Vagina (tissue), 2 donors: Measurements from ENCODE around the gene EXOC6B. TPM values are rescaled to one million over a fixed set of nuclear protein-coding genes. Genes with fewer than 3 reads are reported as not detected.
"Not testable (repeated sequence)": the region's sequence is repeated elsewhere in the genome, so short reads cannot be mapped to it uniquely, and the experiment has no call there.

Experiments used
- DNase-seq, 2 donors: peaks; one replicate each; pipeline ENCODE4 v3.0.0-alpha.2; 2017; ENCODE audit errors: extremely low spot score in 2 of 2
- H3K27ac ChIP-seq: fragments of 200-600 bp; sonication (generic); one replicate; pipeline ENCODE4 v1.5.1; 2019
- H3K27me3 ChIP-seq: fragments of 200-600 bp; sonication (generic); one replicate; pipeline ENCODE4 v1.5.1; 2019
- H3K36me3 ChIP-seq, 2 donors: fragments of 200-600 bp; sonication (generic); one replicate each; pipeline ENCODE4 v1.5.1; 2017 to 2019
- H3K4me1 ChIP-seq: fragments of 200-600 bp; sonication (generic); one replicate; pipeline ENCODE4 v1.5.1; 2019
- H3K4me3 ChIP-seq, 2 donors: fragments of 200-600 bp; sonication (generic); 1 replicate in 1 of 2; 2 replicates in 1 of 2; pipeline ENCODE4 v1.5.1; 2016 to 2019
- H3K9me3 ChIP-seq: fragments of 200-600 bp; sonication (generic); one replicate; pipeline ENCODE4 v1.5.1; 2019
- CTCF ChIP-seq, 3 experiments: fragments of 450-650 bp in 2 of 3; fragments of 200-600 bp in 1 of 3; sonication (generic) in 1 of 3; IDR thresholded peaks; one replicate each; pipeline ENCODE4 v1.5.1; 2017 to 2019; ENCODE audit warnings: antibody characterized with exemption in 3 of 3, mild to moderate bottlenecking in 2 of 3, moderate library complexity in 2 of 3
- POLR2A ChIP-seq, 2 donors: fragments of 450-650 bp; IDR thresholded peaks; one replicate each; pipeline ENCODE4 v1.6.1; 2017; ENCODE audit warnings: antibody characterized with exemption in 2 of 2, mild to moderate bottlenecking in 2 of 2, moderate library complexity in 2 of 2
- POLR2AphosphoS5 ChIP-seq, 2 donors: sonication (generic); formaldehyde crosslinking; IDR thresholded peaks; one replicate each; pipeline ENCODE4 v1.9.0; 2017; ENCODE audit warnings: antibody characterized with exemption in 2 of 2, mild to moderate bottlenecking in 2 of 2, low read depth in 1 of 2; ENCODE audit not compliant: insufficient read depth in 1 of 2
- intact Hi-C: fragments of 100-400 bp; cut with DNase I; formaldehyde crosslinking; loops from one replicate; pipeline ENCODE4 v1.15.1; 2023
- total RNA-seq: library from RNA; depleted of rRNA; stranded (reverse); fragments of >200 nt; gene quantifications from one replicate; pipeline ENCODE4 v1.2.3, GENCODE V29; 2016

The EXOC6B gene
- total RNA-seq, 1 donor from 2014 or later = 41.5 TPM

GRCh38 chr2:72544554-72544953 lies 281.3 kb downstream of the EXOC6B start:
- no peak for TF ChIP-seq CTCF (IDR thresholded peaks at IDR 0.05)
- TF ChIP-seq POLR2AphosphoS5 (IDR thresholded peaks at IDR 0.05; ENCODE audit: insufficient read depth in 1 of 2, low read depth in 1 of 2) = no peak
- no peak for TF ChIP-seq POLR2A (IDR thresholded peaks at IDR 0.05)
- no peaks in the 10 kb centered on the region for H3K27me3 ChIP-seq
- H3K36me3 ChIP-seq = no peaks in the 10 kb centered on the region
- peaks cover 8% of the 10 kb centered on the region for H3K4me1 ChIP-seq
- no peak overlapping the region for H3K4me3 ChIP-seq
- DNase-seq = no peak
- H3K27ac ChIP-seq = no peak overlapping the region
- H3K9me3 ChIP-seq = no peaks in the 10 kb centered on the region
- intact Hi-C loops = no loop called here

GRCh38 chr2:72543497-72544216 lies 282.2 kb downstream of the EXOC6B start:
- Histone ChIP-seq H3K4me1 (peaks cover 8% of the 10 kb centered on the region), H3K27ac (no peak overlapping the region), H3K36me3 (no peaks in the 10 kb centered on the region), H3K27me3 (no peaks in the 10 kb centered on the region), H3K4me3 (no peak overlapping the region), H3K9me3 (no peaks in the 10 kb centered on the region)
- no peak for TF ChIP-seq CTCF (IDR thresholded peaks at IDR 0.05)
- TF ChIP-seq POLR2AphosphoS5 (IDR thresholded peaks at IDR 0.05; ENCODE audit: insufficient read depth in 1 of 2, low read depth in 1 of 2) = no peak
- TF ChIP-seq POLR2A (IDR thresholded peaks at IDR 0.05) = no peak
- intact Hi-C loops = no loop called here
- no peak for DNase-seq

GRCh38 chr2:72539071-72539552 lies 286.7 kb downstream of the EXOC6B start:
- no peak overlapping the region for H3K4me3 ChIP-seq
- no peaks in the 10 kb centered on the region for H3K9me3 ChIP-seq
- intact Hi-C loops = no loop called here
- no peaks in the 10 kb centered on the region for H3K4me1 ChIP-seq
- H3K27ac ChIP-seq = no peak overlapping the region
- H3K27me3 ChIP-seq = no peaks in the 10 kb centered on the region
- TF ChIP-seq POLR2A (IDR thresholded peaks at IDR 0.05) = no peak
- no peak for TF ChIP-seq POLR2AphosphoS5 (IDR thresholded peaks at IDR 0.05; ENCODE audit: insufficient read depth in 1 of 2, low read depth in 1 of 2)
- TF ChIP-seq CTCF (IDR thresholded peaks at IDR 0.05) = no peak
- no peak for DNase-seq
- no peaks in the 10 kb centered on the region for H3K36me3 ChIP-seq

GRCh38 chr2:72538486-72538885 lies 287.3 kb downstream of the EXOC6B start:
- intact Hi-C loops = no loop called here
- H3K27ac ChIP-seq = no peak overlapping the region
- no peaks in the 10 kb centered on the region for H3K27me3 ChIP-seq
- H3K9me3 ChIP-seq = no peaks in the 10 kb centered on the region
- H3K4me1 ChIP-seq = no peaks in the 10 kb centered on the region
- H3K4me3 ChIP-seq = no peak overlapping the region
- DNase-seq = no peak
- TF ChIP-seq CTCF (IDR thresholded peaks at IDR 0.05) (no peak), POLR2A (IDR thresholded peaks at IDR 0.05) (no peak), POLR2AphosphoS5 (IDR thresholded peaks at IDR 0.05; ENCODE audit: insufficient read depth in 1 of 2, low read depth in 1 of 2) (no peak)
- H3K36me3 ChIP-seq = no peaks in the 10 kb centered on the region

GRCh38 chr2:72535586-72535985 lies 290.2 kb downstream of the EXOC6B start:
- H3K36me3 ChIP-seq, H3K9me3 ChIP-seq, DNase-seq, H3K27ac ChIP-seq, H3K4me3 ChIP-seq, H3K27me3 ChIP-seq, H3K4me1 ChIP-seq, intact Hi-C loops: not testable (repeated sequence)
